Measurements from ENCODE around the gene ELANE.
A peak's percentile ranks its signal among the peaks of the same experiment; 100 is the strongest.
"Not testable (repeated sequence)": the region's sequence is repeated elsewhere in the genome, so short reads cannot be mapped to it uniquely, and the experiment has no call there.

The ELANE gene

DNA sequence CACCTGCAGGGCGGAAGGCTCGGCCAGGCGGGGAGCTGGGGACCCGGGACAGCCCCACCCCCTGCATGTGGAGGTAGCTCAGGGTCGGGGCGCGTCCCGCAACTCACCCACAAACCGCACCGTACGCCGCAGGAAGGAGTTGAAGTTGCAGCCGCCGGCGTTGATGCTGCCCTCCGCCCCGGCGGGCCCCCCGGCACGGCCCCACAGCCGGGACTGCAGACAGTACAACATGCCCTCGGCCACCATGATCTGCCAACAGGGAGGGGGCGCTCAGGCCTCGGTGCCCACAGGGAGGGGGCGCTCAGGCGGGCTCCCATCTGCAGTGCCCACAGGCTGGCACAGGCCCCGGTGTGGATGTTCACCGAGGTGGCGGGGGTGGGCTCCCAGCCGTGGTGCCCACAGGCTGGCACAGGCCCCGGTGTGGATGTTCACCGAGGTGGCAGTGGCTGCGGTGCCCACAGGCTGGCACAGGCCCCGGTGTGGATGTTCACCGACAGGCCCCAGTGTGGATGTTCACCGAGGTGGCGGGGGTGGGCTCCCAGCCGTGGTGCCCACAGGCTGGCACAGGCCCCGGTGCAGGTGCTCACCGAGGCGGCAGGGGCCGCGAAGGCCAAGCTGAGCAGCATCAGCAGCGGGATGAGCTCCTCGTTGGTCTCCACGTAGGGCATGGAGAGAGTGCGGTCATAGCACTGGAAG, 36.9 kb upstream of the ELANE start:
- Histone ChIP-seq H3K27ac (ENCODE audit: low read length, poor library complexity, severe bottlenecking) (no peak overlapping the region), H2BK12ac (ENCODE audit: low read length in 2 of 2) (no peak overlapping the region), H3K9me3 (ENCODE audit: control insufficient read depth, low read length) (no peaks in the 10 kb centered on the region), H4K91ac (ENCODE audit: low read length) (no peak overlapping the region), H2BK15ac (ENCODE audit: low read depth, poor library complexity, severe bottlenecking) (no peak overlapping the region), H2BK120ac (ENCODE audit: low read depth, low read length) (no peak overlapping the region), H3K9ac (ENCODE audit: low read length) (no peak overlapping the region), H3K27me3 (ENCODE audit: control insufficient read depth in 1 of 2, insufficient read depth in 1 of 2, low read length in 2 of 2) (no peaks in the 10 kb centered on the region), H3K14ac (ENCODE audit: low read length in 2 of 2) (no peak overlapping the region), H3K4me3 (ENCODE audit: insufficient read depth in 1 of 2, low read depth in 1 of 2, low read length in 2 of 2) (no peak overlapping the region), H3K23ac (ENCODE audit: low read length in 2 of 2) (no peak overlapping the region), H2AK5ac (ENCODE audit: low read length, severe bottlenecking) (no peak overlapping the region), H3K4me2 (ENCODE audit: low read length, poor library complexity, severe bottlenecking) (no peak overlapping the region), H2BK5ac (ENCODE audit: low read depth, low read length, poor library complexity, severe bottlenecking) (no peak overlapping the region), H3K4me1 (ENCODE audit: control insufficient read depth, insufficient read depth, low read depth, low read length) (no peaks in the 10 kb centered on the region), H3K36me3 (ENCODE audit: control insufficient read depth in 1 of 2, insufficient read depth in 2 of 2, low read depth in 1 of 2, low read length in 2 of 2) (peaks cover 26 to 62% of the 10 kb centered on the region in 2 experiments), H2AFZ (ENCODE audit: low read depth, low read length) (no peak overlapping the region), H3K4ac (ENCODE audit: low read depth in 1 of 2, low read length in 2 of 2) (no peak overlapping the region), H3K79me1 (replicated peaks; ENCODE audit: low read length, poor library complexity, severe bottlenecking) (peaks cover 7% of the 10 kb centered on the region), H4K8ac (ENCODE audit: low read length) (peak overlapping the region; percentile 40), H3K18ac (ENCODE audit: low read depth in 1 of 2, low read length in 2 of 2) (no peak overlapping the region)
- 98% methylated on average over 47 of the region's 47 CpGs for WGBS
- DNase-seq, result no peak

DNA sequence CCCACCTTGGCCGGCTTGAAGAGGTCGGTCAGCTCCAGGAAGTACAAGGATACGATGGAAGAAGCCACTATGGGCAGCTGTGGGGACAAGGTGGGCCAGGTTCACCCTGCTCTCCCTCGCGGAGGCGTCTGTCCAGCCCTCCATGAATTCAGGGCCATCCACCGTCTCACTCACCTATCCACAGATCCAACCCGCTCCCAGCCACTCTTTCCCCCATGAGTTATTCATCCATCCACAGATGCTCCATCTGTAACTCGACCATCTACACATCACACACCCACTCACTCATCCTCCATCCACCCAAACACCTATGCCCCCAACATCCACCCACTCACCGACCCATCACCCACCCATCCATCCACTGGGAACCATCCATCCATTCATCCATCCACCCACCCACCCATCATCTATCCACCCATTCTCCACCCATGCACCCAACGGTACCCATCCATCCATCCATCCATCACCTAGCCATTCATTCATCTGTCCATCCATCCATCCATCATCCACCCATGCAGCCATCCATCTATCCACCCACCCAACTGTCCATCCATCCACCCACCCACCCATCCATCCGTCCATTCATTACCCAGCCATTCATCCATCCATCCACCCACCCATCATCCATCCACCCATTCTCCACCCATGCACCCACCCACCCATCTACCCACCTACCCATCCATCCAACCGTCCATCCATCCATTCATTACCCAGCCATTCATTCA, 36.2 kb upstream of the ELANE start:
- H3K27me3 ChIP-seq (ENCODE audit: control insufficient read depth in 1 of 2, insufficient read depth in 1 of 2, low read length in 2 of 2), result no peaks in the 10 kb centered on the region
- DNase-seq, result no peak
- WGBS, result 98% methylated on average over 13 of the region's 13 CpGs

DNA sequence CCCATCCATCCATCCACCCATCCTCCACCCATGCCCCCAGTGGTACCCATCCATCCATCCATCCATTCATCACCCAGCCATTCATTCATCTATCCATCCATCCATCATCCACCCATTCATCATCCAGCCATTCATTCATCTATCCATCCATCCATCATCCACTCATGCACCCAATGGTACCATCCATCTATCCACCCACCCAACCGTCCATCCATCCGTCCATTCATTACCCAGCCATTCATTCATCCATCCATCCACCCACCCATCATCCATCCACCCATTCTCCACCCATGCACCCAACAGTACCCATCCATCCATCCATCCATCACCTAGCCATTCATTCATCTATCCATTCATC, 35.6 kb upstream of the ELANE start:
- no peak for DNase-seq
- Histone ChIP-seq H3K9me3 (ENCODE audit: control insufficient read depth, low read length) (no peaks in the 10 kb centered on the region), H3K23ac (ENCODE audit: low read length in 2 of 2) (no peak overlapping the region), H4K91ac (ENCODE audit: low read length) (no peak overlapping the region), H2AFZ (ENCODE audit: low read depth, low read length) (no peak overlapping the region), H4K8ac (ENCODE audit: low read length) (no peak overlapping the region), H3K9ac (ENCODE audit: low read length) (no peak overlapping the region), H3K4me3 (ENCODE audit: insufficient read depth in 1 of 2, low read depth in 1 of 2, low read length in 2 of 2) (no peak overlapping the region), H3K79me1 (replicated peaks; ENCODE audit: low read length, poor library complexity, severe bottlenecking) (peaks cover 7% of the 10 kb centered on the region), H3K36me3 (ENCODE audit: control insufficient read depth in 1 of 2, insufficient read depth in 2 of 2, low read depth in 1 of 2, low read length in 2 of 2) (peaks cover 13 to 50% of the 10 kb centered on the region in 2 experiments), H2BK5ac (ENCODE audit: low read depth, low read length, poor library complexity, severe bottlenecking) (no peak overlapping the region), H3K27me3 (ENCODE audit: control insufficient read depth in 1 of 2, insufficient read depth in 1 of 2, low read length in 2 of 2) (no peaks in the 10 kb centered on the region), H3K4ac (ENCODE audit: low read depth in 1 of 2, low read length in 2 of 2) (no peak overlapping the region), H2BK15ac (ENCODE audit: low read depth, poor library complexity, severe bottlenecking) (no peak overlapping the region), H3K18ac (ENCODE audit: low read depth in 1 of 2, low read length in 2 of 2) (no peak overlapping the region), H2BK120ac (ENCODE audit: low read depth, low read length) (no peak overlapping the region), H2AK5ac (ENCODE audit: low read length, severe bottlenecking) (no peak overlapping the region), H2BK12ac (ENCODE audit: low read length in 2 of 2) (no peak overlapping the region), H3K14ac (ENCODE audit: low read length in 2 of 2) (no peak overlapping the region), H3K27ac (ENCODE audit: low read length, poor library complexity, severe bottlenecking) (no peak overlapping the region), H3K4me1 (ENCODE audit: control insufficient read depth, insufficient read depth, low read depth, low read length) (peaks cover 5% of the 10 kb centered on the region), H3K4me2 (ENCODE audit: low read length, poor library complexity, severe bottlenecking) (no peak overlapping the region)
- WGBS, result 97% methylated on average over 2 of the region's 2 CpGs

More for the DNA sequence above, 36.2 kb upstream of the ELANE start:
- Histone ChIP-seq H4K8ac (ENCODE audit: low read length) (no peak overlapping the region), H2AFZ (ENCODE audit: low read depth, low read length) (no peak overlapping the region), H2BK15ac (ENCODE audit: low read depth, poor library complexity, severe bottlenecking) (no peak overlapping the region), H3K36me3 (ENCODE audit: control insufficient read depth in 1 of 2, insufficient read depth in 2 of 2, low read depth in 1 of 2, low read length in 2 of 2) (peaks cover 19 to 55% of the 10 kb centered on the region in 2 experiments), H3K79me1 (replicated peaks; ENCODE audit: low read length, poor library complexity, severe bottlenecking) (peaks cover 7% of the 10 kb centered on the region), H2BK5ac (ENCODE audit: low read depth, low read length, poor library complexity, severe bottlenecking) (no peak overlapping the region), H3K9ac (ENCODE audit: low read length) (no peak overlapping the region), H4K91ac (ENCODE audit: low read length) (no peak overlapping the region), H3K27ac (ENCODE audit: low read length, poor library complexity, severe bottlenecking) (no peak overlapping the region), H3K18ac (ENCODE audit: low read depth in 1 of 2, low read length in 2 of 2) (no peak overlapping the region), H3K4me2 (ENCODE audit: low read length, poor library complexity, severe bottlenecking) (no peak overlapping the region), H3K4me1 (ENCODE audit: control insufficient read depth, insufficient read depth, low read depth, low read length) (no peaks in the 10 kb centered on the region), H3K14ac (ENCODE audit: low read length in 2 of 2) (no peak overlapping the region), H3K4me3 (ENCODE audit: insufficient read depth in 1 of 2, low read depth in 1 of 2, low read length in 2 of 2) (no peak overlapping the region), H2AK5ac (ENCODE audit: low read length, severe bottlenecking) (no peak overlapping the region), H3K23ac (ENCODE audit: low read length in 2 of 2) (no peak overlapping the region), H3K4ac (ENCODE audit: low read depth in 1 of 2, low read length in 2 of 2) (no peak overlapping the region), H2BK12ac (ENCODE audit: low read length in 2 of 2) (no peak overlapping the region), H2BK120ac (ENCODE audit: low read depth, low read length) (no peak overlapping the region), H3K9me3 (ENCODE audit: control insufficient read depth, low read length) (no peaks in the 10 kb centered on the region)

DNA sequence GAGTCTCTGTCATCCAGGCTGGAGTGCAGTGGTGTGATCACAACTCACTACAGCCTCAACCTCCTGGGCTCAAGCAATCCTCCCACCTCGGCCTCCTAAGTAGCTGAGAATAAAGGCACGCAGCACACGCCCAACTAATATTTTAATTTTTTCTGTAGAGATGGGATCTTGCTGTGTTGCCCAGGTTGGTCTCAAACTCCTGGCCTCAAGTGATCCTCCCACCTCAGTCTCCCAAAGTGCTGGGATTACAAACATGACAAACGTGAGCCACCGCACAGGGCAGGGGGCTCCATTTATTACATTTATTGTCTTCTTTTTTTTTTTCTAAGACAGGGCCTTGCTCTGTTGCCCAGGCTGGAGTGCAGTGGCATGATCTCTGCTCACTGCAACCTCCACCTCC, 31.9 kb upstream of the ELANE start:
- H4K91ac ChIP-seq (ENCODE audit: low read length); H3K79me1 ChIP-seq (replicated peaks; ENCODE audit: low read length, poor library complexity, severe bottlenecking); H3K27me3 ChIP-seq (ENCODE audit: control insufficient read depth in 1 of 2, insufficient read depth in 1 of 2, low read length in 2 of 2); H2BK15ac ChIP-seq (ENCODE audit: low read depth, poor library complexity, severe bottlenecking); H3K4ac ChIP-seq (ENCODE audit: low read depth in 1 of 2, low read length in 2 of 2); H3K14ac ChIP-seq (ENCODE audit: low read length in 2 of 2); H2AFZ ChIP-seq (ENCODE audit: low read depth, low read length); H3K27ac ChIP-seq (ENCODE audit: low read length, poor library complexity, severe bottlenecking); H3K4me3 ChIP-seq (ENCODE audit: insufficient read depth in 1 of 2, low read depth in 1 of 2, low read length in 2 of 2); H3K23ac ChIP-seq (ENCODE audit: low read length in 2 of 2); DNase-seq; H2AK5ac ChIP-seq (ENCODE audit: low read length, severe bottlenecking); H4K8ac ChIP-seq (ENCODE audit: low read length); H3K9me3 ChIP-seq (ENCODE audit: control insufficient read depth, low read length); H2BK5ac ChIP-seq (ENCODE audit: low read depth, low read length, poor library complexity, severe bottlenecking); H2BK12ac ChIP-seq (ENCODE audit: low read length in 2 of 2); H2BK120ac ChIP-seq (ENCODE audit: low read depth, low read length); H3K4me2 ChIP-seq (ENCODE audit: low read length, poor library complexity, severe bottlenecking); H3K18ac ChIP-seq (ENCODE audit: low read depth in 1 of 2, low read length in 2 of 2); H3K9ac ChIP-seq (ENCODE audit: low read length): not testable (repeated sequence)
- WGBS, result 98% methylated on average over 5 of the region's 5 CpGs
- Histone ChIP-seq H3K36me3 (ENCODE audit: control insufficient read depth in 1 of 2, insufficient read depth in 2 of 2, low read depth in 1 of 2, low read length in 2 of 2) (peaks cover 6 to 12% of the 10 kb centered on the region in 2 experiments), H3K4me1 (ENCODE audit: control insufficient read depth, insufficient read depth, low read depth, low read length) (peaks cover 21% of the 10 kb centered on the region)

All from mesenchymal stem cell (in vitro differentiated cells and primary cell).